Nephron progenitor cell (in vitro differentiated cells): ENCODE data around the gene CXCL17.
"Not testable (repeated sequence)": the region's sequence is repeated elsewhere in the genome, so short reads cannot be mapped to it uniquely, and the experiment has no call there.

Source experiments
- DNase-seq: peaks from one replicate; pipeline ENCODE4 v3.0.0; 2021
- H3K27ac Mint-ChIP-seq: 2 replicates; pipeline ENCODE4 v1.8.0; 2021; ENCODE audit warnings: mild to moderate bottlenecking, moderate library complexity, mixed read lengths
- H3K27me3 Mint-ChIP-seq: 2 replicates; pipeline ENCODE4 v1.8.0; 2021; ENCODE audit warnings: mild to moderate bottlenecking, low read depth, mixed read lengths; ENCODE audit not compliant: poor library complexity
- H3K36me3 Mint-ChIP-seq: 2 replicates; pipeline ENCODE4 v1.8.0; 2021; ENCODE audit warnings: low read depth, mixed read lengths
- H3K4me1 Mint-ChIP-seq: 2 replicates; pipeline ENCODE4 v1.8.0; 2021; ENCODE audit warnings: mixed read lengths
- H3K4me3 Mint-ChIP-seq: 2 replicates; pipeline ENCODE4 v1.8.0; 2021; ENCODE audit warnings: mild to moderate bottlenecking, moderate library complexity, mixed read lengths
- H3K9me3 Mint-ChIP-seq: 2 replicates; pipeline ENCODE4 v1.8.0; 2021; ENCODE audit warnings: mild to moderate bottlenecking, moderate library complexity, mixed read lengths
- TF ChIP-seq, protein P1 (sequence below): fragments of 200-600 bp; sonication (generic); IDR thresholded peaks from 2 replicates; pipeline ENCODE4 v1.5.0; 2021; ENCODE audit warnings: antibody characterized with exemption

The CXCL17 gene

GRCh38 chr19:42467183-42467760 lies 24.5 kb upstream of the CXCL17 start:
- TF ChIP-seq, protein P1, sequence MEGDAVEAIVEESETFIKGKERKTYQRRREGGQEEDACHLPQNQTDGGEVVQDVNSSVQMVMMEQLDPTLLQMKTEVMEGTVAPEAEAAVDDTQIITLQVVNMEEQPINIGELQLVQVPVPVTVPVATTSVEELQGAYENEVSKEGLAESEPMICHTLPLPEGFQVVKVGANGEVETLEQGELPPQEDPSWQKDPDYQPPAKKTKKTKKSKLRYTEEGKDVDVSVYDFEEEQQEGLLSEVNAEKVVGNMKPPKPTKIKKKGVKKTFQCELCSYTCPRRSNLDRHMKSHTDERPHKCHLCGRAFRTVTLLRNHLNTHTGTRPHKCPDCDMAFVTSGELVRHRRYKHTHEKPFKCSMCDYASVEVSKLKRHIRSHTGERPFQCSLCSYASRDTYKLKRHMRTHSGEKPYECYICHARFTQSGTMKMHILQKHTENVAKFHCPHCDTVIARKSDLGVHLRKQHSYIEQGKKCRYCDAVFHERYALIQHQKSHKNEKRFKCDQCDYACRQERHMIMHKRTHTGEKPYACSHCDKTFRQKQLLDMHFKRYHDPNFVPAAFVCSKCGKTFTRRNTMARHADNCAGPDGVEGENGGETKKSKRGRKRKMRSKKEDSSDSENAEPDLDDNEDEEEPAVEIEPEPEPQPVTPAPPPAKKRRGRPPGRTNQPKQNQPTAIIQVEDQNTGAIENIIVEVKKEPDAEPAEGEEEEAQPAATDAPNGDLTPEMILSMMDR = no peak
- DNase-seq = no peak
- H3K9me3 Mint-ChIP-seq = no peaks in the 10 kb centered on the region
- no peaks in the 10 kb centered on the region for H3K36me3 Mint-ChIP-seq
- peak overlapping the region; percentile 34 for H3K27ac Mint-ChIP-seq
- H3K4me1 Mint-ChIP-seq = peaks cover 34% of the 10 kb centered on the region
- no peaks in the 10 kb centered on the region for H3K27me3 Mint-ChIP-seq
- H3K4me3 Mint-ChIP-seq = no peak overlapping the region

DNA sequence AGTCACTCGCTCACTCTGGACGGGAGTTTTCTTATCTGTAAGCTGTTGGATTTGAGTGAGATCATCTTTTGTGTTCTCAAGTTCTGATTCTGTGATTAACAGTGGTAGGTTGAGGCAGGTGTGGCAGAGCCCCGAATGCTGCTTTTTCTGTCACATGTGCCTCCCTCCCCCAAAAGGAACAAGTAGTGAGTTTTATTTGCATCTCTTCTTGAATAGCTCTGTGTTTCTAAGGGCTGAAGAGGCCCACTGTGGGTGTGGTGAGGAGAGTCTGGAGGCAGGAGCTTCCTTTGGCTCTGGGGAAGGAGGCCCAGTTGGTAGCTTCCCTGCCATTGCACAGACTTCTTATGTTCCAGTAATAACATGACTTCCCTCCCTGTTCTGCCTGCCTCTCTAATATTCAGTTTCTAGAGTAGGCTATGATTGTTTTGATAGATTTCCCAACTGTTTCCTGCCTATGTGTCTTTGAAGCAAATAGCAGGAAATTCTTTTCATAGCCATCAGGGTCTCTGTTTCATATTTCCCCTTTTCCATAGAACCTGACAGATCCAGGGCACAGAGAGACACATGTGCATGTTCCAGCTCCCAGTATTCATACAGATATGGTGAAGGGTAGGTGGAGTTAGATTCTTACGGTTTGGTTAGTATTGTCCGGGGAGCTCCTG lies 23.9 kb upstream of the CXCL17 start:
- H3K9me3 Mint-ChIP-seq = no peaks in the 10 kb centered on the region
- peaks cover 32% of the 10 kb centered on the region for H3K4me1 Mint-ChIP-seq
- H3K4me3 Mint-ChIP-seq = no peak overlapping the region
- peak overlapping the region; percentile 34 for H3K27ac Mint-ChIP-seq
- no peaks in the 10 kb centered on the region for H3K36me3 Mint-ChIP-seq
- DNase-seq = no peak
- TF ChIP-seq, protein P1 = no peak
- H3K27me3 Mint-ChIP-seq = no peaks in the 10 kb centered on the region

GRCh38 chr19:42465827-42466280 lies 23.1 kb upstream of the CXCL17 start:
- Mint-ChIP-seq H3K36me3 (no peaks in the 10 kb centered on the region), H3K27ac (peak overlapping the region; percentile 46), H3K4me1 (peaks cover 32% of the 10 kb centered on the region), H3K4me3 (no peak overlapping the region), H3K9me3 (no peaks in the 10 kb centered on the region), H3K27me3 (no peaks in the 10 kb centered on the region)
- TF ChIP-seq, protein P1 = no peak
- no peak for DNase-seq

DNA sequence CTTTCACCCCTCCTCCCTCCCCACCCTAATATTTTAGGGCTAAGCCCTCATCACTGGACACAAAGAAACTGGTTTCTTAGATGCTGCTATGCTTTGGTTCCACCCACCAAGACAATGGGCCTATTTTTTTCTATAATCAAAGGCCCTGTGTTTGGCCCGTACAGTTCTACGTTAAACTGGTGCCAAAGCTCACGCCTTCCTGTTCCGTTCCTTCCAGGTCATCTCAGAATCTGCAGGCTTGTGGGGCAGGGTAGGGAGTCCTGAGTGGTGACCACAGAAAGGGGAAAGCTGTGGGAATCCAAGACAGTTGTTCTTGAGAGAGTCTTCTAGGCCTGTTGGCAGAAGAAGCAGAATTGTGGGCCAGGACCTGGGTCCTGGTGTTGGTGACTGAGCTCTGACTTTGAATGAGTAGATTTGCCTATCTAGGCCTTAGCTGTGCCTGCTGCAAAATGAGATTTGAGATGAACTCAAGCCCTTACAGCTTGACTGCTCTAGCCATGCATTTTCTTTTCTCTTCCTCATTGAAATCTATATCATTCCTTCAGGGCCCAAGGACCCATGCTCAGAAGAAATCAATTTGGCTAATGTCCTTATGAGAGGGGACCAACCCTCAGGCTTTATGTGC lies 19.1 kb upstream of the CXCL17 start:
- Mint-ChIP-seq H3K27ac (peak overlapping the region; percentile 75), H3K36me3 (peaks cover 12% of the 10 kb centered on the region), H3K9me3 (no peaks in the 10 kb centered on the region), H3K4me3 (no peak overlapping the region), H3K27me3 (no peaks in the 10 kb centered on the region), H3K4me1 (peaks cover 17% of the 10 kb centered on the region)
- DNase-seq = no peak
- TF ChIP-seq, protein P1 = no peak

- not testable (repeated sequence) for H3K27me3 Mint-ChIP-seq, H3K27ac Mint-ChIP-seq
Observed at GRCh38 chr19:42461231-42461630, 18.5 kb upstream of the CXCL17 start.

GRCh38 chr19:42459926-42460325 lies 17.2 kb upstream of the CXCL17 start:
- no peaks in the 10 kb centered on the region for H3K9me3 Mint-ChIP-seq
- no peak overlapping the region for H3K27ac Mint-ChIP-seq
- peaks cover 12% of the 10 kb centered on the region for H3K36me3 Mint-ChIP-seq
- H3K4me1 Mint-ChIP-seq = peaks cover 4% of the 10 kb centered on the region
- TF ChIP-seq, protein P1 = no peak
- no peak for DNase-seq
- no peak overlapping the region for H3K4me3 Mint-ChIP-seq
- no peaks in the 10 kb centered on the region for H3K27me3 Mint-ChIP-seq

More at GRCh38 chr19:42461231-42461630, 18.5 kb upstream of the CXCL17 start:
- not testable (repeated sequence) for DNase-seq, H3K4me3 Mint-ChIP-seq, H3K9me3 Mint-ChIP-seq
- Mint-ChIP-seq H3K36me3 (peaks cover 12% of the 10 kb centered on the region), H3K4me1 (peaks cover 11% of the 10 kb centered on the region)
